Measurements from ENCODE around the gene GSK3B.

Gene GSK3B

DNA sequence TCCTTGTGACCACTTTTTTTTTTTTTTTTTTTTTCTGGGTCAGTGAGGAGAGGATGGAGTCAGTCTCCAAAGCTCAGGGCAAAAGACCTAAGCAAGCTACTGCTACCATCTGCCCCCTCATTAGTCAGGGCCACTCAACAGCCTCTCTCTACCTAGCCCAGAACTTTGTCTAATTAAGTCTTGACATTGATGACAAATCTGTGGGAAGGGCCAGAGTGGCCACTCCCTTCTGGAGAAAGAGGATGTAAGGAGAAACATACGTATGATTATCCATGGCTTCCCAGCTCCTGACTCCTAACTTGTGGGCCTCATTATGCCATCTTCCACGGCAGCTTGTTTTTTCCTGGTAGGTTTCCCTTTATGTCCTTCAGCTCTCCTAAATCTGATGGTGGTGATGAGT, 274.4 kb downstream of the GSK3B start:
- DNase-seq = no peak

DNA sequence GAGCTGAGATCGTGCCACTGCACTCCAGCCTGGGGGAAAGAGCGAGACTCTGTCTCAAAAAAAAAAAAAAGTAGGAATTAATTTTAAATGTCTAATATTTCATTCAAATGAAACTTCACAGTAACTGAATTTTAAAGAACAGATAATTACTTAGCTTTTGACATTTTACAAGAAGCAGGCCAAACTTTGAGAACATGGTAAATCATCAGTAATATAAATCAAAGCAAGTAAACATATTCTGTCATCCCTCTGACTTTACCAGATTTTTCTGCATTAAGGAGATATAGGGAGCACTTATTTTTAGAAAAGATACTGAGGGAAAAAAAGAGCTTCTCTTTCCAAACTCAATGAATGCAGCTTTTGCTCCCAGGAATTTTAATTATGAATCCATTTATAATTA, 275.3 kb downstream of the GSK3B start:
- no peak for DNase-seq

DNA sequence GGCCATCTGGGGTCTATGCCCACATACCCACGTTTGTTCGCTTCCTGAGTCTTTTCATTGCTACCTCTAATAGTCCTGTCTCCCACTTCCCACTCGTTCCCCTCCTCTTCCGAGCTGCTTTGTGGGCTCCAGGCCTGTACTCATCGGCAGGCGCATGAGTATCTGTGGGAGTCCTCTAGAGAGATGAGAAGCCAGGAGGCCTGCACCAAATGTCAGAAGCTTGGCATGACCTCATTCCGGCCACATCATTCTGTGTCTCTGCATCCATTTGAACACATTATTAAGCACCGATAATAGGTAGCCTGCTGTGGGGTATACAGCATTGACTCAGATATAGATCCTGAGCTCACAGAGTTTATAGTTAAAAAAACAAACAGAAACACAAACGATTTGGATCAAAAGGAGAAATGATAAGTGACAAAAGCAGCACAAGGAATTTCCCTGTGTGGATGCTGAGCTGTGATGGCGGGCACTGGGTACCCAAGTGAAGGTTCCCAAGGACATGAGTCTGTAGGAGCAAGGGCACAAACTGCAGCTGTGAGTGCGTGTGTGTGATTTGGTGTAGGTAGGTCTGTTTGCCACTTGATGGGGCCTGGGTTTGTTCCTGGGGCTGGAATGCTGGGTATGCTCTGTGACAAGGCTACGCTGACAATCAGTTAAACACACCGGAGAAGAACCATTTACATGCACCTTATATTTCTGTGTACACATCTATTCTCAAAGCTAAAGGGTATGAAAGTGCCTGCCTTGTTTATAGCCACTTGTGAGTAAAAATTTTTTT, 276.5 kb downstream of the GSK3B start:
- no peak for DNase-seq

DNA sequence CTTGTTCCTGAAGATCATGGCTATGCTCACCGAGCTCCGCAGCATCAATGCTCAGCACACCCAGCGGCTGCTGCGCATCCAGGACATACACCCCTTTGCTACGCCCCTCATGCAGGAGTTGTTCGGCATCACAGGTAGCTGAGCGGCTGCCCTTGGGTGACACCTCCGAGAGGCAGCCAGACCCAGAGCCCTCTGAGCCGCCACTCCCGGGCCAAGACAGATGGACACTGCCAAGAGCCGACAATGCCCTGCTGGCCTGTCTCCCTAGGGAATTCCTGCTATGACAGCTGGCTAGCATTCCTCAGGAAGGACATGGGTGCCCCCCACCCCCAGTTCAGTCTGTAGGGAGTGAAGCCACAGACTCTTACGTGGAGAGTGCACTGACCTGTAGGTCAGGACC, 277.2 kb downstream of the GSK3B start:
- no peak for DNase-seq

DNA sequence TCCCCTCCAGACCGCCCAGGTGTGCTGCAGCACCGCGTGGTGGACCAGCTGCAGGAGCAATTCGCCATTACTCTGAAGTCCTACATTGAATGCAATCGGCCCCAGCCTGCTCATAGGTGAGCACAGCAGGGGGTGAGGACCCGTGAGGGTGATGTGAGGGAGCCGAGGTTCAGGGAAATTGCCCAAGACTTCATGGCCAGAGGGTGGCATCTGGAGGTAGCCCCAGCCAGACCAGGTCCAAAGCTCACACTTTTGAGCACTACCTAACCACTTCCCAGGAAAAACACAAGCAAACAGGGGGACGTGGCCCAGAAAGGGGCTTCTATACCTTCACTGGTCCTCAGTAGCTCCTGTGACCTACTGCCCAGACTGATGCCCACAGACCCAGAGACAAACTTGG, 278.5 kb downstream of the GSK3B start:
- DNase-seq = no peak

DNA sequence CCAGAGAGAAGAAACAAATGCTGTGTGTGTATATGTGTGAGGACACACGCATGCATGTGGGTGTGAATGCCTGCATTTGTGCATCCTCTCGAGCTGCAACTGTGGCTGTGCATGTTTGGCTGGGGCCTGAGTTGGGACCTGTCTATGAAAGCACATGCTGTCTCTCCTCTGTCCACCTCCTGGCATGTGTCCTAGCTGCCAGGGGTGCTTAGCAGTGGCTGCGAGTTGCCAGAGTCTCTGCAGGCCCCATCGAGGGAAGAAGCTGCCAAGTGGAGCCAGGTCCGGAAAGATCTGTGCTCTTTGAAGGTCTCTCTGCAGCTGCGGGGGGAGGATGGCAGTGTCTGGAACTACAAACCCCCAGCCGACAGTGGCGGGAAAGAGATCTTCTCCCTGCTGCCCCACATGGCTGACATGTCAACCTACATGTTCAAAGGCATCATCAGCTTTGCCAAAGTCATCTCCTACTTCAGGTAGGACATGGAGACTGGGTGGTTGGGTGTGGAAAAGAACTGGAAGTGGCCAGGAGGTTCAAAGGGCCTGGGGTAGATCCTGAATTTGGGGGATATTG, 281.7 kb downstream of the GSK3B start:
- DNase-seq = no peak

DNA sequence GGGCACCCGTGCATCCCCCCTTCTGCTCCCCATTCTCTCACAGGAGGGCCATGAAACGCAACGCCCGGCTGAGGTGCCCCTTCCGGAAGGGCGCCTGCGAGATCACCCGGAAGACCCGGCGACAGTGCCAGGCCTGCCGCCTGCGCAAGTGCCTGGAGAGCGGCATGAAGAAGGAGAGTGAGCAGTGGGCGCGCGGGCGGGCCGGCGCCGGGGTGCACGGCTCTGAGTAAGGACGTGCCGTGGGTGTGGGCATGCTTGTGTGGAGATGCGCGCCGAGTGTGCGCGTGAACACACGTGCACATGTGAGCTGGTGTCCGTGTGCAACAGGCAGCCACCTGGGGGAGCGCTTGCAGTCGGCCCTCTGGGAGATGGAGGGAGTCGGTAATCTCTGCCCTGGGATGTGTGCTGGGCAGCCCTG, 284.2 kb downstream of the GSK3B start:
- peak in 16 of 56 donors; percentile 1 to 29 (median 10) for DNase-seq

DNA sequence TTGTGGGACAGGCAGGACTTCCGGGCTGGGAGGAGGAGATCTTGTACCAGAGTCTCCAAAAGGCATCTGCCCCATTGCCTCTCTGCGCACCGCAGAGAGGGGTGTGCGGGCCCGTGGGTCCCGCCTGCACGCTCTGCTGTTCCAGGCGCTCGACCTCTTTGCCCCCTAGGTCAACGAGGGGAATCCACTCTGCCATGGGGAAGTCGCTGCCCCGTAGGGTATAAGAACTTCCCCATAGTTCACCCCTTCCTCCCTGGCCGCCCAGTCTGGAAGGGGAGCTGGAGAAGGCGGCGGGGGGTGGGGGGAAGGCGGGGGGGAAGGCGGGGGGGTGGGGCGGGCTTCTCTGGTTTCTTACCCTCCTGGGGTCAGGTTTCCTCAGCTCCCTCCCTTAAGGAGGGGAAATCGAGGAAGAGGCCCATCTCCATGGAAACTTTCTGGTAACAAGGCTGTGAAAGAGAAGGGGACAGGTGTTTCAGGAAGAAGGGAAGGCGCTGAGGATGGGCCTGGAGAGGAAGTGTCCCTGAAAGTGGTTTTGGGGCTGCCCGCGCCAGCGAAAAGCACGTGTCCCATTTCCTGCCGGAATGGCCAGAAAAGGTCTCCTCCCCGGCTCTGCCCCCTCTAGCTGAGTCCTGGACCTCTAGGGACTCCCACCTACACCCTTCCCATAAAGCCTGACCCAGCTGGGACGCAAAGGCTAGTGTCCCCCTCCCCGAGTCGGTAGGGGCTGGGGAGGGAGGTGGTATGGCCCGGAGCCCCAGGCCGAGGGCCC, 284.8 kb downstream of the GSK3B start:
- no peak for DNase-seq

DNA sequence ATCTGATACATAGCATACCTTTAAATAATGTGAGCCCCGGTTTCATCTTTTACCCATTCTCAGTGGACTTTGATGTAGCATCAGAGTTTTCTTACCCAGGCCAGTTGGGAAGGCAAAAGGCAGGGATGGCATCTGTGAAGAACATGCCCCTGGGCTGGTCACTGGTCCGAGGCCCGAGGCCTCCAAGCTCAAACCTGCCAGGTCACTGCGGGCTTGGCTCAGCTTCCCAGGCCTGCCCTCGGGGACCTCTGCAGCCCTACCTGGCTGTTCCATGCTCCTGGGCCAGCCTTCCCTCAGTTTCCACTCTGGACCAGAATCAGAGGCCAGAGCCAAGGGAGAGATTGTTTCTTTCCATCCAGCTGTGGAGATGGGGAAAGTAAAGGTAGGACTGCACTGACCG, 285.4 kb downstream of the GSK3B start:
- no peak for DNase-seq

DNA sequence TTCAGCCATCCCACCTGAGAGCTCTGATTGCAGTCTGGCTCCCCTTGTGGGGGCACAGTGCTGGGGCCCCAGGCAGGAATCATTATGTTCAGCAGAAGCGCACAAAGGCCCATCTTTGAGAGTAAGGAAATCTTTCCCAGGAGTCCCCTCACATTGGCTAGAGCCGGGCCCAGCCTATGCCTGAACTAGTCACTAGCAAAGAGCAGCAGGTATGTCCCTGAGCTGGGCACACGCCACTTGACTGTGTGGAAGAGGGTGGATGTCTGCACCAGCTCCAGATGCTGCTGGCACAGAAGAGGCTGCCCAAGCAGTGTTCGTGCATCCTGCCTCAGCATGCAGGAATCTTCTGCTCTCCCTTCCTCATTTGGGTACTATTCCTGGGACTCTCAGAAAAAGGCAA, 286.0 kb downstream of the GSK3B start:
- DNase-seq = no peak

DNA sequence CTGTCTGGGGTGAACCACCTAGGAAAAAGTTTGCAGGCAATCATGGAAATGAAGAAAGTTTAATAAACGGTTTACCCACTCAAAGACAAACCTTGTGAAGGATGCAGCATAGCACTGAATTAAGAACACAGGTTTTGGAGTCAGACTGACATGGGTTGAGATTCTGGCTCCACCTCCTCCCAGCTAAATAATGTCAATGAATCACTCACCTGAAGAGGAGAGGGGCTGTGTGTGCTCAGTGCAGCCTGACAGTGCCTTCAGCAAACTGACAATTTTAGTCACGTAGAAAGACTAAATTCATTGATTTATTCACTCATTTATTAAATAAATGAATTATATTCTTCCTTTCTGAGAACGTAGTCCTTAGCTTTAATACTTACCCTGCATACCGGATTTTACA, 293.4 kb downstream of the GSK3B start:
- no peak for DNase-seq

DNA sequence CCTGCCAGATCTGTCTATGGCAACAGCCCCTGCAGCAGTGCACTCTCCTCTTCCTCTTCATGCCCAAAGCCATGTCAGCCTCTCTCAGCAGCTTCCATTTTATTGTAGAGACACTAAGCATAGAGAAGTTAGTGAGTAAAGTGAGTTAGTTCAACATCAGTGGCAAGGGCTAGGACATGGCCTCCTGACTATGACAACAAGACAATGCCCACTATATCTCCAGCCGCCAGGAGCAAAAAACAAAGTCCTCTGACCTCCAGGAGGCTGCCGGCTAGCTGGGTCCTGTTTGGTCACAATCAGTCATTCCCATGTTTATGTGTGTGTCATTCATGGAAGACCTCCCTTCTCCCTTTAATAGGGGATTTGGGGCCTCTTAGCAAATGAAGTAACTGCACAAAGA, 297.5 kb downstream of the GSK3B start:
- DNase-seq = no peak

DNA sequence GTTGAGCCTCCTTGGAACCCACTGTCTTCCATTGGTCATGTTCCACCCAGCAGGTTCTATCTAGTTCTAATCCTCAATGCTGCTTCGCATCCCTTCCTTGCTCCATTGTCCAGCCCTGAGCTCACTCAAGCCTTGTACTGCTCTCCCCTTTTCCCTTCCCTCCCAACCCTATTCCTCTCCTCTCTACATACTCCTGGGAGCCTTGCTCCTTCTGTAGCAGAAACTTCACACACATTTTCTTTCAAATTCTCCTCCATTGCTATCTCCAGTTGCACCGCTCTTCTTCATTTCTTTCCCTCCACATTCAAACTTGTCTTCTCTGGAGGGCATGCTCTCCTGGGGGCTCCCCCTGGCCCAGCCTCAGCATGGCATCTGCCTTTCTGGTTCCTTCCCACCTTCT, 297.9 kb downstream of the GSK3B start:
- no peak for DNase-seq

DNA sequence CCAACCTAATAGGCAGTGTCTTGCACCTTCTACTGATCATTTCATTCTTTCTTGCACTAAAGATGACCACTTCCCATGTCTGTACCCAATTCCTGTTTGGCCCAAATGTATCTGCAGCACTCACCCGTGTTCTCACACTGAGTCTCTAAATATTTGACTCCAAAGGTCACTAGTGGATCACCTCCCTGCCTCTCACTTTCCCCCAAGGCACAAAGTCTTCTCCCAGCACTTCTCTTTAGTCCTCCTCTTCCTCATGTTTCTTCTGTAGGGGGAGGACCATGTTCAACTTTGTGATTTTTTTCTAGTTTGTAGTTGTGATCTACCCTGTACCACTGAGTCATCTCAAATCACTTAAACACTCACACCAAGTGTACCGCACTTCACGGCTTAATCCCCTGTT, 298.4 kb downstream of the GSK3B start:
- no peak for DNase-seq

DNA sequence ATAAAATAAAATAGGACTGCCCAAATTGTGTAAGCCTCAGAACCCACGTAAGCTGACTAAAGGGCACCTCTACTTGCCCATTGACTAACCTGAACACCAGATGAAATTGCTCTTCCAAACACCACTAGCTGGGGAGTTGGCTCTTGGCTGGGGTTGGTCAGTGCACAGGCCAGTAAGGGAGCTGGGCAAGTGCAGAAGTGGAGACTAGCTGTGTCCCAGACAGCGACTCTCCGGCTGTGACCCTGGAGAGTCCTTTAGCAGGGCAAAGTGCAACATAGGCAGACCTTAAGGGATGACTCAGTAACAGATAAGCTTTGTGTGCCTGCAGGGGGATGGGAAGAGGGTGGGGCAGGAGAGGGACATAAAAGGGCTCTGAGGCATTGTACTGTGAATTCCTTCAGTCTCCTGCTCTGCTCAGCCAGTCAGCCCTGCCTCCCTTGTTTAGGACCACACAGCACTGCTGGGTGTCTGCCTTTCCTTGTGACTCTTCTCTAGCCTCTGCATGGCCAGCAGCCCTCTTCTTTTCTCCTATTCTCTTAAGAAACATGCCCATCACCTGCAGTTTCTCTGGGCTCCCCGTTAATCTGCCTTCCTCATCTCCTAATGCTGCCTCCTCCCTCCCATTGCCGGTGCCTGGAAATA, 299.2 kb downstream of the GSK3B start:
- no peak for DNase-seq

DNA sequence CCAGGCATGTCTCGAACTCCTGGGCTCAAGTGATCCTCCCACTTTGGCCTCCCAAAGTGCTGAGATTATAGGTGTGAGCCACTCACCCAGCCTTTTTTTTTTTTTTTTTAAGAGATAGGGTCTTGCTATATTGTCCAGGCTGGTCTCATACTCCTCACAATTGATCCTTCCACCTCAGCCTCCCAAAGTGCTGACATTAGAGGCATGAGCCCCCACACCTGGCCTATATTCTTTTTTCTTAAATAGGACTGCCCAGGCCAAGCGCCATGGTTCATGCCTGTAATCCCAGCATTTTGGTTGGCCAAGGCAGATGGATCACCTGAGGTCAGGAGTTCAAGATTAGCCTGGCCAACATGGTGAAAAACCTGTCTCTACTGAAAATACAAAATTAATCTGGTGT, 299.8 kb downstream of the GSK3B start:
- no peak for DNase-seq

DNA sequence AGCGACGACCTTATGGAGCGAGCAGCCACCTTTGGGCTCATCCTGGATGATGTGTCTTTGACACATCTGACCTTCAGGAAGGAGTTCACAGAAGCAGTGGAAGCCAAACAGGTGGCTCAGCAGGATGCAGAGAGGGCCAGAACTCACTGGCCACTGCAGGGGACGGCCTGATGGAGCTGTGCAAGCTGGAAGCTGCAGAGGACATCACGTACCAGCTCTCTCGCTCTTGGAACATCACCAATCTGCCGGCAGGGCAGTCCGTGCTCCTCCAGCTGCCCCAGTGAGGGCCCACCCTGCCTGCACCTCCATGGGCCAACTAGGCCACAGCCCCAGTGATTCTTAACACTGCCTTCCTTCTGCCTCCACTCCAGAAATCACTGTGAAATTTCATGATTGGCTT, 302.0 kb downstream of the GSK3B start:
- no peak for DNase-seq

DNA sequence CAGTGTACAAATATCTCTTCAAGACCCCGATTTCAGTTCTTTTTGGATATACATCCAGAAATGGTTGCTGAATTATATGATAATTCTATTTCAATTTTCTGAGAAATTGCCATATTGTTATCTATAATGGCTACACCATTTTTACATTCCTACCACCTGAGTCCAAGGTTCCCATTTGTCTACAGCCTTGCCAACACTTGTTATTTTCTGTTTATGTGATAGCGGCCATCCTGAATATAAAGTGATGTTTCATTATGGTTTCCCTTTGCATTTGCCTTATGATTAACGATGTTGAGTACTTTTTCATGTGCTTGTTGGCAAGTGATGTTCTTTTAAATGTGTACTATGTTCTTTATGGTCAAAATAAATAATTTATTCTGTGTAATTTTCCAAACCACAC, 303.9 kb downstream of the GSK3B start:
- DNase-seq = no peak

DNA sequence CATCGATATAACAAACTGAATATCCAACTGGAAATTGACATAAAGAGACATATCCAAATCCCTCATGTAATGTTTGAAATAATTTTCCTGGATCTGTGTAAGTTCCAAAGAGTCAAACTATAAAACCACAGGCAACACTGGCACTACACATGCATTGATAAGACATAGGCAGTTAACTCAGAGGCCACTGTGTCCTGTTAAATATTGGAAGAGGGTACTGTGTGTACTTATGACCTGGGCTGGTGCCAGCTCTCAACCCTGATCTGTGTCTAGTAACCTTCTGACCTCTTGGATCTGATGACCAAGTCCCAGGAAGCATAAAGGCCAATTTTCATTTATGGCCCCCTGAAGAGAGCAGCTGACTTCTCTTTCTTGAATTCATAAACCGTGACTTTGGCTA, 307.8 kb downstream of the GSK3B start:
- no peak for DNase-seq

DNA sequence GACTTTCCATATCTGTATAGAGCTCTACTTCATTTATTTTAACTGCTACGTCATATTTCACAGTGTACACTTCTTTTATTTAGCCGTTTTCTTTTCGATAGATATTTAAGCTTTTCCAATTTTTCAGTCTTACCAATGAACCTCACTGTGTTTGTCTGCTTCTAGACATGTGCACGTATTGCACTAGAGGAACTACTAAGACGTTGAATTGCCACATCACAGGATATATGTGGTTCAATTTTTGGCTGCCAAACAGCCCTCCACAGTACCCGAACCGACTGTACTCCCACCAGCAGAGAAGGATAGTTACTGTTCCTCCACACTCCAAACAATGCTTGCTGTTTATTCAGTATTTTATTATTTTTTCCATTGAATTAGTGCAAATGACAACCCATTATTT, 310.4 kb downstream of the GSK3B start:
- DNase-seq = no peak

DNA sequence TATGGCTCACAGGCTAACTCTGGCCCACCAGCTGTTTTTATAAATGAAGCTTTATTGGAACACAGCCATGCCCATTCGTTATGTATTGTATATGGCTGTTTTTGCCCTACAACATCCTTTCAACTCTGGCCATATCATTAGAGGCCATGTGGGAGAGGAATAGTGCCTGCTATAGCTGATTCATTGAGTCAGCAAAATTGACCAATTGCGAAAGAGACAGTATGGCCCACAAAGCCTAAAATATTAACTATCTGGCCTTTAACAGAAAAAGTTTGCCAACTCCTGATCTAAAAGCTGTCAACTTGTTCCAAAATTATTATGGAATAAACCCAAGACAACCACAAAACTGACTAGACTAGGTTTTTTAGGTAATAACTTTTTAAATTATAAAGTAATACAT, 311.0 kb downstream of the GSK3B start:
- DNase-seq = no peak

DNA sequence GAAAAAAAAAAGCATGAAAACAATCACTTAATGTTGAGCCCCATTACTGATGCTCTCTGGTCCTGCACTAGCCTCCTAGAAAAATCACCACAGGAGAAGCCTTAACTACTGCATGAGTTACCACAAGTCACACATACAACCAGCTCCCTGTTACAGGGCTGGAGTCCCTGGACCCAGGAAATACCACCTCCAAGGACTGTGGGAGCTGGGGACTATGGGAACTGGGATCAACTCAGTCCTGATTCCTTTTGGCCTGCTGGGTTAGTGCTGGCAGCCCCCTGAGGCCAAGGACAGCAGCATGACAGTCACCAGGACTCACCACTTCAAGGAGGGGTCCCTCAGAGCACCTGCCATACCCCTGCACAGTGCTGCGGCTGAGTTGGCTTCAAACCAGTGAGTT, 311.8 kb downstream of the GSK3B start:
- no peak for DNase-seq
